Measurements from ENCODE around the gene PEX6.
"Not testable (repeated sequence)": the region's sequence is repeated elsewhere in the genome, so short reads cannot be mapped to it uniquely, and the experiment has no call there.

The PEX6 gene

DNA sequence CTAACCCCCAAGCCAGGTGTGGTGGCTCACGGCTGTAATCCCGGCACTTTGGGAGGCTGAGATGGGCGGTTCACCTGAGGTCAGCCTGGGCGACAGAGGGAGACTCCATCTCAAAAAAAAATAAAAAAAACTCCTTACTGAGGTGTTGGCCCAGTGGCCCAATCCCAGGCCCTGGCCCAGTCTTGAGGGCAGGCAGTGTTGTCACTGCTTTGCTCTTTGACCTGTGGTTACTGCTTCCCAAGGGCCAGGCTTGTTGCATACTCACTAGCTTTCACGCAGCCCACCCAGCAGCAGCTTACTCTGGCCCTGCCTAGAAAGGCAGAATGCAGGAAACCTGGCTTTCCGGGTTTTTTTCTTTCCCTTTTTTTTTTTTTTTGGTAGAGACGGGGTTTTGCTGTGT, 36.5 kb downstream of the PEX6 start:
- no peak overlapping the region for H3K4me3 ChIP-seq (ENCODE audit: low read depth, low read length)
- no peak for DNase-seq (ENCODE audit: low read depth)
- no peak for TF ChIP-seq CTCF (IDR thresholded peaks at IDR 0.05; ENCODE audit: control insufficient read depth, extremely low read depth, insufficient read depth)

GRCh38 chr6:42941356-42941755, 37.6 kb downstream of the PEX6 start:
- not testable (repeated sequence) for DNase-seq (ENCODE audit: low read depth)

DNA sequence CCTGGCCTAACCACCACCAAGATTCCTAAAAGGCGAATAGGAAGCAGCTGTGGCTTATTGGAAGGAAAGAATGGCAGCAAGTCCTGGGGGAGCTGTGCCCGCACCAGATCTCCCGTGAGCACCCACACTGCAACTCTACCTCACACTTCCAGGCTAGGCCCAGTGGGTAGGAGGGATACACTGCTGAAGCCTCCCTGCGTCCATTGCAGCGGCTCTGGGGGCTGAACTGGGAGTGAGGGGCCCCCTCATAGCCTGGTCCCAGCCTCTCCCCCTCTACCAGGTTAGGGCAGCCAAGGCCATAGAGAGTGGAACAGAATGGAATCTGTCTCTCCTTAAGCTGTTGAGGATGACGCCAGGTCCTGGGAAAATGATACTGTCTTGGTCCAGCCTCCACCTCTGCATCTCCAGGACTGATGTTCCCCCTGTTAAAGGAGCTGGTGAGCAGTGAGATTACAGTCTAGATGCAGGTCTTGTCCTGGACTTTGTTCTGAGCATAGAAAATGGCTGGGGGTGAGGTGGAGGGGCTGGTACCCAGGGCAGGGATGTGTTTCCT, 38.4 kb downstream of the PEX6 start:
- no peak for TF ChIP-seq CTCF (IDR thresholded peaks at IDR 0.05; ENCODE audit: control insufficient read depth, extremely low read depth, insufficient read depth)
- H3K4me3 ChIP-seq (ENCODE audit: low read depth, low read length), result no peak overlapping the region
- DNase-seq (ENCODE audit: low read depth), result no peak

More at GRCh38 chr6:42941356-42941755, 37.6 kb downstream of the PEX6 start:
- H3K4me3 ChIP-seq (ENCODE audit: low read depth, low read length), result not testable (repeated sequence)

DNA sequence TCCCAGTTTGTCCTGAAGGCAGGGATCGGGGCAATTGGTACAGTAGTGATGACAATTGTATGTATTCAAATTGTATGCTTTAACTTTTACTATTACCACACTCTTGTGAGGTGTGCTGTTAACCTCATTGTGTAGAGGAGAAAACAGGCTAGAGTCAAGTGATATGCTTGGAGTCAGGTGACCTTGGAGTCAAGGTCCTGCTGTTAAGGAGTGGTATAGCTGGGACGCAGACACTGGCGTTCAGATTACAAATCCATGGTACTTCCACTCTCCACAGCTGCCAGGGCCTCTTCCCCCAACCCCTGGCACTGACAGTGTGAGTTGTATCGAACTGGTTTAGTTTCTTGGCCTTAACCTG, 39.2 kb downstream of the PEX6 start:
- TF ChIP-seq CTCF (IDR thresholded peaks at IDR 0.05; ENCODE audit: control insufficient read depth, extremely low read depth, insufficient read depth), result no peak
- no peak for DNase-seq (ENCODE audit: low read depth)
- H3K4me3 ChIP-seq (ENCODE audit: low read depth, low read length), result no peak overlapping the region

DNA sequence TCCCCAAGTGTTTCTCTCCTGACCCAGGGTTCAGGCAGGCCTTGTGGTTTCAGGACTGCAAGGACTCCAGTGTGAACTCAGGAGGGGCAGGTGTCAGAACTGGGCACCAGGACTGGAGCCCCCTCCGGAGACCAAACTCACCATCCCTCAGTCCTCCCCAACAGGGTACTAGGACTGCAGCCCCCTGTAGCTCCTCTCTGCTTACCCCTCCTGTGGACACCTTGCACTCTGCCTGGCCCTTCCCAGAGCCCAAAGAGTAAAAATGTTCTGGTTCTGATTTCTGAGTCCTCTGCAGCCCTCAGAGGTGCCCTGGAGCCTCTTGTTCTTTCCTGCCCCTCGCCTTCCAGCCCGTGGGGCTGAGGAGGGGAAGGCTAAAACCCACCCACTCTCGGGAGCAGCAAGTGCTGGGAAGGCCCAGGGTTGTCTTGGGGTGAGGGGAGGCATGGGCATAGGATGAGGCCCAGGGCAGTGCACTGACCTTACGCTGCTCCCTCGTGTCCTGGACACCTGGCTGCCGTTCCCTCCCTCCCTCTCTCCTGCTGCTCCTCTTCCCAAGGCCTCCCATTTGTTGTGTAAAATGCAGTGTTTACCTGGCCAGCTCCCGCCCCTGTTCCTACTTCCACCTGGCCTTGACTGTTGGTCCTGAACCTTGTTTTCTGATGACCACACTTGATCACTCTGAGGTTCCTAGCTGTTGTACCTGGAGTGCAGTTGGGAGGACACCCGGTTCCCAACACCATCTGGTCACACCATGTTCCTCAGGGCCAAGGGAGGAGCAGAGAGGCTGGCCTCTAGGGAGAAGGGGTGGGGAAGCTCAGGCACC, 39.8 kb downstream of the PEX6 start:
- H3K4me3 ChIP-seq (ENCODE audit: low read depth, low read length), result no peak overlapping the region
- no peak for TF ChIP-seq CTCF (IDR thresholded peaks at IDR 0.05; ENCODE audit: control insufficient read depth, extremely low read depth, insufficient read depth)

GRCh38 chr6:42938428-42938796, 40.6 kb downstream of the PEX6 start:
- DNase-seq (ENCODE audit: low read depth), result no peak
- H3K4me3 ChIP-seq (ENCODE audit: low read depth, low read length), result no peak overlapping the region
- TF ChIP-seq CTCF (IDR thresholded peaks at IDR 0.05; ENCODE audit: control insufficient read depth, extremely low read depth, insufficient read depth), result no peak

More for the DNA sequence above, 39.8 kb downstream of the PEX6 start:
- DNase-seq (ENCODE audit: low read depth), result no peak

GRCh38 chr6:42937548-42938427, 41.2 kb downstream of the PEX6 start:
- H3K4me3 ChIP-seq (ENCODE audit: low read depth, low read length), result no peak overlapping the region
- no peak for DNase-seq (ENCODE audit: low read depth)
- no peak for TF ChIP-seq CTCF (IDR thresholded peaks at IDR 0.05; ENCODE audit: control insufficient read depth, extremely low read depth, insufficient read depth)
